ENCODE data around the gene CHMP2A. TPM values are rescaled to one million over a fixed set of nuclear protein-coding genes. Genes with fewer than 3 reads are reported as not detected.

CHMP2A gene
- total and polyA plus RNA-seq, 7 experiments from 2014 or later = 64.3 to 193 (median 98.2) TPM

- intact Hi-C loops (cut with micrococcal nuclease) = loop anchor here (1.0 to 5.0 kb wide), 11 partner anchors 15 to 332 kb away; partner anchors contain the start of genes RPS5 (in 1 of the 2), TRIM28 (in 1 of the 2), ZNF132 (in 1 of the 2) and ZNF497 (in 1 of the 2)
Observed at GRCh38 chr19:58514564-58515022, 40.3 kb downstream of the CHMP2A start.

GRCh38 chr19:58513694-58514563, 41.0 kb downstream of the CHMP2A start:
- Mint-ChIP-seq H3K36me3 (peaks cover 0 to 18% (median 0%) of the 10 kb centered on the region in 5 donors), H3K27me3 (no peaks in the 10 kb centered on the region), H3K27ac (peak overlapping the region; percentile 67 to 94 (median 85)), H3K4me1 (peaks cover 17 to 40% (median 27%) of the 10 kb centered on the region in 7 donors), H3K4me3 (peak overlapping the region; percentile 73 to 93 (median 84)), H3K9me3 (no peaks in the 10 kb centered on the region)
- ChIA-PET POLR2A (interaction anchor here (0.6 to 2.0 kb wide), 9 partner anchors 15 to 335 kb away, joined by 3 to 11 read pairs (median 4); partner anchors contain the start of genes CHMP2A, TRIM28 and UBE2M), CTCF (interaction anchor here (0.5 to 2.5 kb wide), 11 partner anchors 13 to 771 kb away, joined by 3 to 33 read pairs (median 4); no protein-coding TSS in a partner anchor)
- DNase-seq = peak; percentile 91 to 99 (median 95)
- Histone ChIP-seq H3K27me3 (ENCODE audit: control insufficient read depth in 2 of 2, insufficient read depth in 2 of 2, low read length in 2 of 2) (no peaks in the 10 kb centered on the region), H3K27ac (ENCODE audit: low read depth, low read length) (peak overlapping the region; percentile 65), H3K9me3 (ENCODE audit: control insufficient read depth in 2 of 3, low read length in 3 of 3) (no peaks in the 10 kb centered on the region), H3K4me1 (ENCODE audit: control insufficient read depth in 2 of 2, insufficient read depth in 2 of 2, low read length in 2 of 2) (peaks cover 17 to 21% of the 10 kb centered on the region in 2 donors), H3K4me3 (ENCODE audit: low read length) (peak overlapping the region; percentile 39), H3K36me3 (ENCODE audit: control insufficient read depth in 2 of 3, insufficient read depth in 3 of 3, low read length in 3 of 3) (peaks cover 0 to 22% (median 5%) of the 10 kb centered on the region in 3 experiments)
- intact Hi-C loops (cut with micrococcal nuclease) = loop anchor here (1.0 to 5.0 kb wide), 11 partner anchors 15 to 332 kb away; partner anchors contain the start of genes RPS5 (in 1 of the 2), TRIM28 (in 1 of the 2), ZNF132 (in 1 of the 2) and ZNF497 (in 1 of the 2)
- ATAC-seq = peak; percentile 98

More at GRCh38 chr19:58514564-58515022, 40.3 kb downstream of the CHMP2A start:
- peak overlapping the region; percentile 32 to 93 (median 82) for H3K4me3 Mint-ChIP-seq
- H3K4me1 Mint-ChIP-seq = peaks cover 20 to 45% (median 34%) of the 10 kb centered on the region in 7 donors
- DNase-seq (no peak), ATAC-seq (no peak)
- ChIA-PET CTCF (interaction anchor here (0.5 to 2.5 kb wide), 12 partner anchors 13 to 1170 kb away, joined by 3 to 33 read pairs (median 4); no protein-coding TSS in a partner anchor), POLR2A (interaction anchor here (0.6 to 2.0 kb wide), 8 partner anchors 15 to 152 kb away, joined by 3 to 11 read pairs (median 4); partner anchors contain the start of genes CHMP2A, TRIM28 and UBE2M)
- H3K36me3 Mint-ChIP-seq = peaks cover 0 to 20% (median 0%) of the 10 kb centered on the region in 5 donors
- peaks cover 0 to under 1% (median 0%) of the 10 kb centered on the region in 5 donors for H3K27me3 Mint-ChIP-seq
- H3K27me3 ChIP-seq (ENCODE audit: control insufficient read depth in 2 of 2, insufficient read depth in 2 of 2, low read length in 2 of 2) = no peaks in the 10 kb centered on the region
- H3K27ac ChIP-seq (ENCODE audit: low read depth, low read length) = peak overlapping the region; percentile 64
- peaks cover 0 to 22% (median 5%) of the 10 kb centered on the region in 3 experiments for H3K36me3 ChIP-seq (ENCODE audit: control insufficient read depth in 2 of 3, insufficient read depth in 3 of 3, low read length in 3 of 3)
- peak overlapping the region in 7 of 9 donors; percentile 67 to 94 (median 87) for H3K27ac Mint-ChIP-seq
- no peaks in the 10 kb centered on the region for H3K9me3 ChIP-seq (ENCODE audit: control insufficient read depth in 2 of 3, low read length in 3 of 3)
- peaks cover 18 to 21% of the 10 kb centered on the region in 2 donors for H3K4me1 ChIP-seq (ENCODE audit: control insufficient read depth in 2 of 2, insufficient read depth in 2 of 2, low read length in 2 of 2)
- H3K4me3 ChIP-seq (ENCODE audit: low read length) = peak overlapping the region; percentile 36
- peaks cover 0 to under 1% (median 0%) of the 10 kb centered on the region in 11 donors for H3K9me3 Mint-ChIP-seq

- peak overlapping the region; percentile 65 for H3K27ac ChIP-seq (ENCODE audit: low read depth, low read length)
- intact Hi-C loops (cut with micrococcal nuclease) = loop anchor here in 1 of 2 donors (5.0 kb wide), 1 partner anchor 111 kb away; no protein-coding TSS in a partner anchor
- ChIA-PET POLR2A (interaction anchor here (1.0 to 2.0 kb wide), 9 partner anchors 13 to 150 kb away, joined by 3 to 11 read pairs (median 4); partner anchors contain the start of genes CHMP2A, TRIM28 and UBE2M), CTCF (interaction anchor here (0.6 to 2.5 kb wide), 7 partner anchors 12 to 770 kb away, joined by 3 to 33 read pairs (median 4); no protein-coding TSS in a partner anchor)
- Mint-ChIP-seq H3K27ac (peak overlapping the region in 6 of 9 donors; percentile 67 to 94 (median 79)), H3K36me3 (peaks cover 0 to 17% (median 0%) of the 10 kb centered on the region in 5 donors), H3K9me3 (no peaks in the 10 kb centered on the region), H3K27me3 (no peaks in the 10 kb centered on the region), H3K4me3 (peak overlapping the region in 8 of 10 donors; percentile 13 to 93 (median 70)), H3K4me1 (peaks cover 11 to 33% (median 21%) of the 10 kb centered on the region in 7 donors)
- no peak for ATAC-seq
- no peaks in the 10 kb centered on the region for H3K9me3 ChIP-seq (ENCODE audit: control insufficient read depth in 2 of 3, low read length in 3 of 3)
- DNase-seq = no peak
- peaks cover 0 to 22% (median 5%) of the 10 kb centered on the region in 3 experiments for H3K36me3 ChIP-seq (ENCODE audit: control insufficient read depth in 2 of 3, insufficient read depth in 3 of 3, low read length in 3 of 3)
- H3K4me1 ChIP-seq (ENCODE audit: control insufficient read depth in 2 of 2, insufficient read depth in 2 of 2, low read length in 2 of 2) = peaks cover 10 to 15% of the 10 kb centered on the region in 2 donors
- H3K27me3 ChIP-seq (ENCODE audit: control insufficient read depth in 2 of 2, insufficient read depth in 2 of 2, low read length in 2 of 2) = no peaks in the 10 kb centered on the region
- H3K4me3 ChIP-seq (ENCODE audit: low read length) = no peak overlapping the region
Observed at GRCh38 chr19:58513213-58513693, 41.7 kb downstream of the CHMP2A start.

GRCh38 chr19:58511353-58512208, 43.3 kb downstream of the CHMP2A start, which contains the start of gene SLC27A5:
Gene SLC27A5, minus strand, starts transcription at chr19:58511992. Its CDS starts 37 bp downstream, at chr19:58511955.
- DNase-seq (no peak), ATAC-seq (no peak)
- H3K27ac ChIP-seq (ENCODE audit: low read depth, low read length) = no peak within 1 kb of the TSS
- no peaks in the 10 kb centered on the region for H3K27me3 ChIP-seq (ENCODE audit: control insufficient read depth in 2 of 2, insufficient read depth in 2 of 2, low read length in 2 of 2)
- intact Hi-C loops (cut with micrococcal nuclease) = loop anchor here in 1 of 2 donors (5.0 kb wide), 1 partner anchor 109 kb away; no protein-coding TSS in a partner anchor
- ChIA-PET CTCF (no interaction called here), POLR2A (interaction anchor here (0.5 to 1.4 kb wide), 2 partner anchors 9 to 11 kb away, joined by 3 to 4 read pairs; no protein-coding TSS in a partner anchor)
- Mint-ChIP-seq H3K9me3 (peaks cover 0 to 12% (median 6%) of the 10 kb centered on the region in 11 donors), H3K4me1 (peaks cover 8 to 29% (median 16%) of the 10 kb centered on the region in 7 donors), H3K4me3 (peak within 1 kb of the TSS in 1 of 10 donors; percentile 4), H3K27ac (peak within 1 kb of the TSS in 3 of 9 donors; percentile 26 to 42 (median 32)), H3K27me3 (no peaks in the 10 kb centered on the region), H3K36me3 (peaks cover 0 to 23% (median 5%) of the 10 kb centered on the region in 5 donors)
- H3K4me3 ChIP-seq (ENCODE audit: low read length) = no peak within 1 kb of the TSS
- H3K9me3 ChIP-seq (ENCODE audit: control insufficient read depth in 2 of 3, low read length in 3 of 3) = no peaks in the 10 kb centered on the region
- H3K4me1 ChIP-seq (ENCODE audit: control insufficient read depth in 2 of 2, insufficient read depth in 2 of 2, low read length in 2 of 2) = peaks cover 6 to 11% of the 10 kb centered on the region in 2 donors
- peaks cover 0 to 11% (median 5%) of the 10 kb centered on the region in 3 experiments for H3K36me3 ChIP-seq (ENCODE audit: control insufficient read depth in 2 of 3, insufficient read depth in 3 of 3, low read length in 3 of 3)

- DNase-seq (no peak), ATAC-seq (no peak)
- H3K27ac ChIP-seq (ENCODE audit: low read depth, low read length) = no peak overlapping the region
- H3K4me1 ChIP-seq (ENCODE audit: control insufficient read depth in 2 of 2, insufficient read depth in 2 of 2, low read length in 2 of 2) = peaks cover 6 to 11% of the 10 kb centered on the region in 2 donors
- H3K4me3 Mint-ChIP-seq = peak overlapping the region in 1 of 10 donors; percentile 6
- H3K9me3 Mint-ChIP-seq = peaks cover 0 to 17% (median 7%) of the 10 kb centered on the region in 11 donors
- H3K4me3 ChIP-seq (ENCODE audit: low read length) = no peak overlapping the region
- ChIA-PET POLR2A (interaction anchor here (1.0 kb wide), 1 partner anchor 10 kb away, joined by 5 read pairs; no protein-coding TSS in a partner anchor), CTCF (no interaction called here)
- H3K27me3 Mint-ChIP-seq = no peaks in the 10 kb centered on the region
- H3K36me3 ChIP-seq (ENCODE audit: control insufficient read depth in 2 of 3, insufficient read depth in 3 of 3, low read length in 3 of 3) = no peaks in the 10 kb centered on the region
- intact Hi-C loops (cut with micrococcal nuclease) = loop anchor here in 1 of 2 donors (5.0 kb wide), 1 partner anchor 108 kb away; no protein-coding TSS in a partner anchor
- H3K4me1 Mint-ChIP-seq = peaks cover 1 to 20% (median 8%) of the 10 kb centered on the region in 7 donors
- no peaks in the 10 kb centered on the region for H3K27me3 ChIP-seq (ENCODE audit: control insufficient read depth in 2 of 2, insufficient read depth in 2 of 2, low read length in 2 of 2)
- H3K27ac Mint-ChIP-seq = peak overlapping the region in 1 of 9 donors; percentile 73
- H3K36me3 Mint-ChIP-seq = peaks cover 0 to 15% (median 5%) of the 10 kb centered on the region in 5 donors
- H3K9me3 ChIP-seq (ENCODE audit: control insufficient read depth in 2 of 3, low read length in 3 of 3) = no peaks in the 10 kb centered on the region
Observed at GRCh38 chr19:58510084-58510862, 44.6 kb downstream of the CHMP2A start.

Data from naive thymus-derived CD4-positive, alpha-beta T cell (primary cell).